SK-N-SH treated with all-trans-retinoic acid at 6 μM for 48 hours (cell line): ENCODE data around the gene TIPARP.

Experiments used
- ATAC-seq: fragments of 200-7000 bp; cut with Tn5 transposase; 3 replicates; pipeline ENCODE4 v1.9.1; 2020; ENCODE audit warnings: mild to moderate bottlenecking, moderate library complexity
- ARNTL ChIP-seq: fragments of 450-650 bp; formaldehyde crosslinking; IDR thresholded peaks from 2 replicates; pipeline ENCODE4 v1.5.0; 2020; ENCODE audit warnings: low read depth, mild to moderate bottlenecking, moderate library complexity, borderline replicate concordance
- BACH2 ChIP-seq: fragments of 250-450 bp; sonication (Bioruptor Pico); IDR thresholded peaks from 2 replicates; pipeline ENCODE4 v1.9.0; 2021; ENCODE audit warnings: mild to moderate bottlenecking, borderline replicate concordance
- CREB5 ChIP-seq: fragments of 250-450 bp; sonication (Bioruptor Pico); IDR thresholded peaks from 2 replicates; pipeline ENCODE4 v1.5.1; 2020; ENCODE audit warnings: low read depth, mild to moderate bottlenecking, moderate library complexity
- CSDC2 ChIP-seq: fragments of 250-450 bp; sonication (Bioruptor Pico); IDR thresholded peaks from 2 replicates; pipeline ENCODE4 v1.5.0; 2020; ENCODE audit warnings: mild to moderate bottlenecking, moderate library complexity
- ESRRG ChIP-seq: fragments of 250-450 bp; sonication (Bioruptor Pico); IDR thresholded peaks from 2 replicates; pipeline ENCODE4 v1.6.1; 2021; ENCODE audit warnings: mild to moderate bottlenecking
- GLIS3 ChIP-seq: fragments of 250-450 bp; sonication (Bioruptor Pico); IDR thresholded peaks from 2 replicates; pipeline ENCODE4 v1.5.0; 2020; ENCODE audit warnings: mild to moderate bottlenecking, moderate library complexity
- OSR1 ChIP-seq: fragments of 250-450 bp; sonication (Bioruptor Pico); IDR thresholded peaks from 2 replicates; pipeline ENCODE4 v1.8.0; 2022; ENCODE audit warnings: moderate library complexity, mild to moderate bottlenecking, inconsistent platforms
- PATZ1 ChIP-seq: fragments of 250-450 bp; sonication (Bioruptor Pico); IDR thresholded peaks from 2 replicates; pipeline ENCODE4 v1.8.0; 2020; ENCODE audit warnings: mild to moderate bottlenecking, moderate library complexity, borderline replicate concordance
- POU6F1 ChIP-seq: fragments of 250-450 bp; sonication (Bioruptor Pico); IDR thresholded peaks from 2 replicates; pipeline ENCODE4 v1.8.0; 2021; ENCODE audit warnings: low read depth, mild to moderate bottlenecking, moderate library complexity, borderline replicate concordance
- RARB ChIP-seq: fragments of 250-450 bp; sonication (Bioruptor Pico); IDR thresholded peaks from 2 replicates; pipeline ENCODE4 v1.8.0; 2021; ENCODE audit warnings: mild to moderate bottlenecking, moderate library complexity
- SNAI2 ChIP-seq: fragments of 250-450 bp; sonication (Bioruptor Pico); IDR thresholded peaks from 2 replicates; pipeline ENCODE4 v1.5.0; 2020; ENCODE audit warnings: mild to moderate bottlenecking, moderate library complexity
- TCF4 ChIP-seq: fragments of 250-450 bp; sonication (Bioruptor Pico); IDR thresholded peaks from 2 replicates; pipeline ENCODE4 v1.8.0; 2021; ENCODE audit warnings: mild to moderate bottlenecking, moderate library complexity, borderline replicate concordance
- TOX ChIP-seq: fragments of 250-450 bp; sonication (Bioruptor Pico); IDR thresholded peaks from 2 replicates; pipeline ENCODE4 v1.8.0; 2021; ENCODE audit warnings: mild to moderate bottlenecking, moderate library complexity, borderline replicate concordance
- TSHZ2 ChIP-seq: fragments of 250-450 bp; sonication (Bioruptor Pico); IDR thresholded peaks from 2 replicates; pipeline ENCODE4 v1.5.0; 2020; ENCODE audit warnings: mild to moderate bottlenecking, moderate library complexity
- ZC3H10 ChIP-seq: fragments of 250-450 bp; sonication (Bioruptor Pico); IDR thresholded peaks from 2 replicates; pipeline ENCODE4 v1.5.1; 2021; ENCODE audit warnings: mild to moderate bottlenecking, moderate library complexity
- ZFP3 ChIP-seq: fragments of 250-450 bp; sonication (Bioruptor Pico); IDR thresholded peaks from 2 replicates; pipeline ENCODE4 v1.5.0; 2020; ENCODE audit warnings: mild to moderate bottlenecking, moderate library complexity
- ZFP30 ChIP-seq: fragments of 450-650 bp; formaldehyde crosslinking; IDR thresholded peaks from 2 replicates; pipeline ENCODE4 v1.5.0; 2022; ENCODE audit warnings: mild to moderate bottlenecking, moderate library complexity
- ZNF565 ChIP-seq: fragments of 450-650 bp; formaldehyde crosslinking; conservative IDR thresholded peaks from 2 replicates; pipeline ENCODE4 v1.5.0; 2020; ENCODE audit warnings: low read depth, mild to moderate bottlenecking, moderate library complexity
- ZNF70 ChIP-seq: fragments of 450-650 bp; formaldehyde crosslinking; IDR thresholded peaks from 2 replicates; pipeline ENCODE4 v1.5.0; 2020; ENCODE audit warnings: mild to moderate bottlenecking, moderate library complexity
- ZNF8 ChIP-seq: fragments of 450-650 bp; formaldehyde crosslinking; IDR thresholded peaks from 2 replicates; pipeline ENCODE4 v1.5.0; 2020; ENCODE audit warnings: mild to moderate bottlenecking, moderate library complexity

TIPARP gene

GRCh38 chr3:156643729-156644389, 30.5 kb upstream of the TIPARP start:
- no peak for TF ChIP-seq ZFP3 (CRISPR knock-in tag)
- no peak for TF ChIP-seq TOX (CRISPR knock-in tag)
- TF ChIP-seq ESRRG (CRISPR knock-in tag) = no peak
- TF ChIP-seq GLIS3 (CRISPR knock-in tag) = no peak
- TF ChIP-seq ARNTL (CRISPR knock-in tag) = no peak
- TF ChIP-seq CSDC2 (CRISPR knock-in tag) = no peak
- no peak for TF ChIP-seq ZNF565
- no peak for TF ChIP-seq ZNF8
- TF ChIP-seq OSR1 (CRISPR knock-in tag) = no peak
- no peak for TF ChIP-seq ZNF70 (CRISPR knock-in tag)
- TF ChIP-seq PATZ1 (CRISPR knock-in tag) = no peak
- TF ChIP-seq TSHZ2 (CRISPR knock-in tag) = no peak
- TF ChIP-seq SNAI2 (CRISPR knock-in tag) = no peak
- TF ChIP-seq TCF4 = no peak
- ATAC-seq = no peak

- TF ChIP-seq TCF4 (no peak), ZNF8 (no peak)
- no peak for ATAC-seq
Measured at GRCh38 chr3:156644958-156645357, 29.4 kb upstream of the TIPARP start.

GRCh38 chr3:156646958-156647357, 27.4 kb upstream of the TIPARP start:
- ATAC-seq = no peak
- no peak for TF ChIP-seq OSR1 (CRISPR knock-in tag)
- TF ChIP-seq CREB5 (CRISPR knock-in tag) = no peak
- TF ChIP-seq RARB = no peak
- TF ChIP-seq BACH2 (CRISPR knock-in tag) = no peak
- TF ChIP-seq ZNF70 (CRISPR knock-in tag) = no peak

GRCh38 chr3:156648086-156648485, 26.3 kb upstream of the TIPARP start:
- TF ChIP-seq ZFP30 = no peak
- TF ChIP-seq CSDC2 (CRISPR knock-in tag) = no peak
- no peak for TF ChIP-seq PATZ1 (CRISPR knock-in tag)
- TF ChIP-seq BACH2 (CRISPR knock-in tag) = no peak
- no peak for TF ChIP-seq RARB
- TF ChIP-seq TSHZ2 (CRISPR knock-in tag) = no peak
- no peak for TF ChIP-seq ZNF8
- no peak for TF ChIP-seq ZC3H10 (CRISPR knock-in tag)
- TF ChIP-seq ZFP3 (CRISPR knock-in tag) = no peak
- TF ChIP-seq POU6F1 (CRISPR knock-in tag) = no peak
- no peak for ATAC-seq
